A673 (cell line): ENCODE results near the gene PRRC2A. TPM values are rescaled to one million over a fixed set of nuclear protein-coding genes. Genes with fewer than 3 reads are reported as not detected.

Experiments
- BruUV-seq: library from RNA; stranded (reverse); fragments of 400-500 nt; replicated peaks from 2 replicates; lab custom pipeline; 2021; lab: Mats Ljungman, UMichigan
- CTCF ChIA-PET: fragments of 300-600 bp; sonication (Branson Sonifier 250); formaldehyde crosslinking; loops from one replicate; lab custom pipeline; 2022; ENCODE audit warnings: antibody characterized with exemption; lab: Charles Lee
- POLR2A ChIA-PET: fragments of 300-600 bp; sonication (Branson Sonifier 250); formaldehyde crosslinking; loops from one replicate; lab custom pipeline; 2022; ENCODE audit warnings: antibody characterized with exemption; ENCODE audit not compliant: low non-redundant PET; lab: Charles Lee
- DNase-seq: peaks from one replicate; pipeline ENCODE4 v3.0.0-alpha.2; 2015; ENCODE audit warnings: low spot score
- H3K27ac ChIP-seq: fragments of 200-600 bp; sonication (generic); 2 replicates; pipeline ENCODE4 v1.5.1; 2016; ENCODE audit warnings: mixed run types, low read depth, mild to moderate bottlenecking, mixed read lengths, antibody characterized with exemption, low read length; ENCODE audit not compliant: poor library complexity, severe bottlenecking
- H3K27me3 ChIP-seq: fragments of 200-600 bp; sonication (generic); replicated peaks from 2 replicates; pipeline ENCODE4 v1.6.1; 2017; ENCODE audit warnings: mixed run types, low read depth, mild to moderate bottlenecking, mixed read lengths, antibody characterized with exemption, low read length; ENCODE audit not compliant: insufficient read depth, poor library complexity
- H3K36me3 ChIP-seq: fragments of 200-600 bp; sonication (generic); 2 replicates; pipeline ENCODE4 v1.6.1; 2016; ENCODE audit warnings: mixed run types, mild to moderate bottlenecking, mixed read lengths, antibody characterized with exemption, low read length; ENCODE audit not compliant: insufficient read depth, poor library complexity, severe bottlenecking
- H3K4me1 ChIP-seq: fragments of 200-600 bp; sonication (generic); 2 replicates; pipeline ENCODE4 v1.6.1; 2017; ENCODE audit warnings: mixed run types, mild to moderate bottlenecking, mixed read lengths, antibody characterized with exemption, low read length; ENCODE audit not compliant: insufficient read depth, poor library complexity, severe bottlenecking
- H3K4me3 ChIP-seq: fragments of 200-600 bp; sonication (generic); 2 replicates; pipeline ENCODE4 v1.5.1; 2016; ENCODE audit warnings: low read depth, mixed run types, mild to moderate bottlenecking, mixed read lengths, low read length; ENCODE audit not compliant: poor library complexity, severe bottlenecking
- H3K9me3 ChIP-seq: fragments of 200-600 bp; sonication (generic); 2 replicates; pipeline ENCODE4 v1.6.1; 2016; ENCODE audit warnings: mixed run types, low read depth, mild to moderate bottlenecking, mixed read lengths, antibody characterized with exemption, low read length; ENCODE audit not compliant: poor library complexity, severe bottlenecking
- EZH2 ChIP-seq: fragments of 200-600 bp; sonication (generic); IDR thresholded peaks from 2 replicates; pipeline ENCODE4 v1.6.1; 2017; ENCODE audit warnings: borderline replicate concordance, low read depth, mild to moderate bottlenecking, mixed read lengths, antibody characterized with exemption, low read length; ENCODE audit not compliant: poor library complexity, severe bottlenecking
- intact Hi-C: fragments of 100-400 bp; cut with micrococcal nuclease; formaldehyde crosslinking; loops from one replicate; pipeline ENCODE4 v1.10.0; 2022; ENCODE audit not compliant: unreplicated experiment
- microRNA-seq: library from miRNA; unstranded; fragments of <30 nt; microRNA quantifications from one replicate; pipeline ENCODE4 v1.2.0, GENCODE V29; 2021
- total RNA-seq: library from RNA; stranded (reverse); gene quantifications from 2 replicates; pipeline ENCODE4 v1.2.3, GENCODE V29; 2021
- TF ChIP-seq, protein P1 (sequence below): fragments of 300-800, 200-600 bp; sonication (generic); conservative IDR thresholded peaks from 2 replicates; pipeline ENCODE4 v1.5.1; 2017; ENCODE audit warnings: low read depth, mild to moderate bottlenecking, antibody characterized with exemption, low read length, moderate library complexity, mixed read lengths

Gene PRRC2A
- total RNA-seq, 1 experiment from 2014 or later: 289 TPM

DNA sequence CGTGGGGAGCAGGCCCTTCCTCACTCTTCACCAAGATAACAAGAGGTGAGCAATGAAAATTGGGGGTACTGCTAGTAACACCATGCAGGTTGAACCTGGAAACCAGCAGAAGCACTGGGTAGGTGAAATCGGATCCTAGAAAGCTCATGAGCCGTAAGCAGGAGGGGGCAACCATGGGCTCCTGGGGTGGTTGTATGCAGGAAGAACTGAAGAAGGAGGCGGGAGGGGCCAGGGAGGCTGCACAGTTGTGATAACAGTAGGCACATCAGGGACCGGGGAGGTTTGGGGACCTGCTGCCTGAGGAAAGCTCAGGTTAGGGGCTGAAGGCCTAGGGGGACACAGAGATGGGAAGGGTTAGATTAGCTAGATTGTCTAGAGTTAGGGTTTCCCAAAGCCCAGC, 66.0 kb downstream of the PRRC2A start:
- H3K36me3 ChIP-seq: peaks cover 23% of the 10 kb centered on the region
- CTCF ChIA-PET: no interaction called here
- POLR2A ChIA-PET: no interaction called here
- no peak for DNase-seq
- H3K9me3 ChIP-seq: no peaks in the 10 kb centered on the region
- no peak for TF ChIP-seq EZH2
- TF ChIP-seq, protein P1, sequence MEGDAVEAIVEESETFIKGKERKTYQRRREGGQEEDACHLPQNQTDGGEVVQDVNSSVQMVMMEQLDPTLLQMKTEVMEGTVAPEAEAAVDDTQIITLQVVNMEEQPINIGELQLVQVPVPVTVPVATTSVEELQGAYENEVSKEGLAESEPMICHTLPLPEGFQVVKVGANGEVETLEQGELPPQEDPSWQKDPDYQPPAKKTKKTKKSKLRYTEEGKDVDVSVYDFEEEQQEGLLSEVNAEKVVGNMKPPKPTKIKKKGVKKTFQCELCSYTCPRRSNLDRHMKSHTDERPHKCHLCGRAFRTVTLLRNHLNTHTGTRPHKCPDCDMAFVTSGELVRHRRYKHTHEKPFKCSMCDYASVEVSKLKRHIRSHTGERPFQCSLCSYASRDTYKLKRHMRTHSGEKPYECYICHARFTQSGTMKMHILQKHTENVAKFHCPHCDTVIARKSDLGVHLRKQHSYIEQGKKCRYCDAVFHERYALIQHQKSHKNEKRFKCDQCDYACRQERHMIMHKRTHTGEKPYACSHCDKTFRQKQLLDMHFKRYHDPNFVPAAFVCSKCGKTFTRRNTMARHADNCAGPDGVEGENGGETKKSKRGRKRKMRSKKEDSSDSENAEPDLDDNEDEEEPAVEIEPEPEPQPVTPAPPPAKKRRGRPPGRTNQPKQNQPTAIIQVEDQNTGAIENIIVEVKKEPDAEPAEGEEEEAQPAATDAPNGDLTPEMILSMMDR: no peak
- H3K27me3 ChIP-seq: no peaks in the 10 kb centered on the region
- no peak overlapping the region for H3K27ac ChIP-seq
- no TSS peak for BruUV-seq
- H3K4me3 ChIP-seq: no peak overlapping the region
- no peaks in the 10 kb centered on the region for H3K4me1 ChIP-seq
- intact Hi-C loops: loop anchor here (10.0 kb wide), 1 partner anchor 268 kb away; the partner anchor contains the start of genes NELFE and SKIC2

DNA sequence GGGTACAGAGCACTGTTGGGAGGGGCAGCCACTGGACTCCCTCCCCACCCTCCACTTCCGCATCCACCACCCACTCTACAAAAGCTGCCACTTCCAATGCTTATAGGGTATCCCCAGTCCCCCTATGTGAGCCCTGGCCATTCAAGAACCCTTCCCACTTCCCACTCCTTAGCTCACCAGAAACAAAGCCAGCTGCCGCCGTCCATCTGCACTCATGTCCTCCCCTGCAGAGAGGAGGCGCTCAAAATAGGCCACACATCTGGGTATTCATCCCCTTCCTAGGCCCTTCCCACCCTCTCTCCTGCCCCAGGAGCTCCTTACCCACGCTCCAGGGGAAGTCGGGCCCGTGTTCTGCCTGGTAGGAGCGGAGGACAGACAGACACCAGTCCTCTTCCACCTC, 66.8 kb downstream of the PRRC2A start:
- CTCF ChIA-PET: interaction anchor here (0.5 kb wide), 1 partner anchor 76 kb away, joined by 4 read pairs; no protein-coding TSS in a partner anchor
- TF ChIP-seq, protein P1: no peak
- TF ChIP-seq EZH2: no peak
- peaks cover 23% of the 10 kb centered on the region for H3K36me3 ChIP-seq
- H3K4me1 ChIP-seq: no peaks in the 10 kb centered on the region
- POLR2A ChIA-PET: no interaction called here
- H3K4me3 ChIP-seq: no peak overlapping the region
- BruUV-seq: no TSS peak
- no peak overlapping the region for H3K27ac ChIP-seq
- H3K9me3 ChIP-seq: no peaks in the 10 kb centered on the region
- intact Hi-C loops: loop anchor here (10.0 kb wide), 1 partner anchor 267 kb away; the partner anchor contains the start of genes NELFE and SKIC2
- no peaks in the 10 kb centered on the region for H3K27me3 ChIP-seq
- no peak for DNase-seq

Small RNA genes lying within 50 kb of the gene (microRNA-seq; reads per million reads assigned to microRNA genes)
- 1.1 reads per million for gene MIR6832

Other genes starting within 250 kb of the PRRC2A start
- gene MICA, start 217.1 kb upstream of the PRRC2A start, total RNA-seq: 31.6 and 41.2 TPM in 2 replicates
- 11.1 and 12.7 TPM in 2 replicates for gene MICB, start 122.6 kb upstream of the PRRC2A start, total RNA-seq
- not detected in 2 replicates for gene MCCD1, start 91.8 kb upstream of the PRRC2A start, total RNA-seq
- gene DDX39B, start 78.7 kb upstream of the PRRC2A start, total RNA-seq: 558 and 594 TPM in 2 replicates
- gene ATP6V1G2, start 74.1 kb upstream of the PRRC2A start, total RNA-seq: 2.5 and 3.1 TPM in 2 replicates
- 15.7 and 17.2 TPM in 2 replicates for gene NFKBIL1, start 73.1 kb upstream of the PRRC2A start, total RNA-seq
- not detected in 2 replicates for gene LTA, start 48.4 kb upstream of the PRRC2A start, total RNA-seq
- gene TNF, start 45.1 kb upstream of the PRRC2A start, total RNA-seq: 0.17 and 0.42 TPM in 2 replicates
- not detected in 2 replicates for gene LTB, start 38.3 kb upstream of the PRRC2A start, total RNA-seq
- gene LST1, start 34.4 kb upstream of the PRRC2A start, total RNA-seq: not detected in 2 replicates
- gene NCR3, start 27.7 kb upstream of the PRRC2A start, total RNA-seq: not detected in 2 replicates
- 0.64 and 0.68 TPM in 2 replicates for gene AIF1, start 5.5 kb upstream of the PRRC2A start, total RNA-seq
- 391 and 393 TPM in 2 replicates for gene BAG6, start 31.9 kb downstream of the PRRC2A start, total RNA-seq
- 2.5 and 4.8 TPM in 2 replicates for gene APOM, start 35.2 kb downstream of the PRRC2A start, total RNA-seq
- 20.1 and 21.3 TPM in 2 replicates for gene C6orf47, start 40.1 kb downstream of the PRRC2A start, total RNA-seq
- gene GPANK1, start 44.3 kb downstream of the PRRC2A start, total RNA-seq: 27.7 and 32.0 TPM in 2 replicates
- gene CSNK2B, start 45.4 kb downstream of the PRRC2A start, total RNA-seq: 252 and 253 TPM in 2 replicates
- gene LY6G5B, start 49.3 kb downstream of the PRRC2A start, total RNA-seq: 18.9 and 19.4 TPM in 2 replicates
- 3.9 and 6.8 TPM in 2 replicates for gene LY6G5C, start 60.4 kb downstream of the PRRC2A start, total RNA-seq
- gene ABHD16A, start 82.6 kb downstream of the PRRC2A start, total RNA-seq: 36.3 and 45.6 TPM in 2 replicates
- gene LY6G6F, start 86.2 kb downstream of the PRRC2A start, total RNA-seq: not detected in 2 replicates
- not detected in 2 replicates for gene LY6G6D, start 94.6 kb downstream of the PRRC2A start, total RNA-seq
- gene LY6G6C, start 101.0 kb downstream of the PRRC2A start, total RNA-seq: 0.42 and 0.80 TPM in 2 replicates
- gene MPIG6B, start 102.7 kb downstream of the PRRC2A start, total RNA-seq: not detected in 2 replicates
- 68.2 and 86.7 TPM in 2 replicates for gene DDAH2, start 108.6 kb downstream of the PRRC2A start, total RNA-seq
- gene CLIC1, start 115.8 kb downstream of the PRRC2A start, total RNA-seq: 371 and 431 TPM in 2 replicates
- gene MSH5, start 119.3 kb downstream of the PRRC2A start, total RNA-seq: 76.4 and 102 TPM in 2 replicates
- gene SAPCD1, start 141.9 kb downstream of the PRRC2A start, total RNA-seq: 9.9 and 19.9 TPM in 2 replicates
- 2.7 and 2.8 TPM in 2 replicates for gene VWA7, start 156.6 kb downstream of the PRRC2A start, total RNA-seq
- 233 and 247 TPM in 2 replicates for gene VARS1, start 175.0 kb downstream of the PRRC2A start, total RNA-seq
- 99.8 and 104 TPM in 2 replicates for gene LSM2, start 186.3 kb downstream of the PRRC2A start, total RNA-seq
- 1.1 and 1.4 TPM in 2 replicates for gene HSPA1L, start 194.6 kb downstream of the PRRC2A start, total RNA-seq
- 113 and 129 TPM in 2 replicates for gene HSPA1A, start 194.8 kb downstream of the PRRC2A start, total RNA-seq
- 116 and 131 TPM in 2 replicates for gene HSPA1B, start 207.0 kb downstream of the PRRC2A start, total RNA-seq
- gene NEU1, start 242.1 kb downstream of the PRRC2A start, total RNA-seq: 28.5 and 34.3 TPM in 2 replicates